GM12878 (cell line): ENCODE results near the gene UGGT2. TPM values are rescaled to one million over a fixed set of nuclear protein-coding genes. Genes with fewer than 3 reads are reported as not detected.

Experiments used
- ASH2L ChIP-seq: fragments of 300-600, 200-600 bp; sonication (generic); IDR thresholded peaks from 2 replicates; pipeline ENCODE4 v1.6.1; 2017; ENCODE audit warnings: low read depth, mild to moderate bottlenecking, borderline replicate concordance
- ATF7 ChIP-seq: fragments of 450-650 bp; IDR thresholded peaks from 2 replicates; pipeline ENCODE4 v1.6.1; 2016; ENCODE audit warnings: low read depth, mild to moderate bottlenecking
- BCL3 ChIP-seq: IDR thresholded peaks from 2 replicates; pipeline ENCODE4 v1.6.1; 2011; ENCODE audit warnings: borderline replicate concordance, low read depth, mild to moderate bottlenecking, moderate library complexity, low read length; ENCODE audit not compliant: insufficient read depth, poor library complexity, severe bottlenecking
- CREM ChIP-seq: IDR thresholded peaks from 2 replicates; pipeline ENCODE4 v1.6.1; 2014; ENCODE audit warnings: antibody characterized with exemption, low read depth
- EED ChIP-seq: sonication (generic); IDR thresholded peaks from 2 replicates; pipeline ENCODE4 v1.6.1; 2016; ENCODE audit warnings: antibody characterized with exemption, low read depth
- FOS ChIP-seq: IDR thresholded peaks from 3 replicates; pipeline ENCODE4 v1.6.1; 2011; ENCODE audit warnings: borderline replicate concordance; ENCODE audit not compliant: insufficient read length; ENCODE audit errors: extremely low read depth
- FOXK2 ChIP-seq: fragments of 450-650 bp; IDR thresholded peaks from 2 replicates; pipeline ENCODE4 v1.6.1; 2017; ENCODE audit warnings: mild to moderate bottlenecking, moderate library complexity
- GABPA ChIP-seq: IDR thresholded peaks from 2 replicates; pipeline ENCODE4 v1.6.1; 2014; ENCODE audit warnings: antibody characterized with exemption, low read depth, mild to moderate bottlenecking, inconsistent platforms
- KDM1A ChIP-seq: fragments of 200-600 bp; sonication (generic); IDR thresholded peaks from 2 replicates; pipeline ENCODE4 v1.6.1; 2016; ENCODE audit warnings: borderline replicate concordance
- MEF2A ChIP-seq: IDR thresholded peaks from 2 replicates; pipeline ENCODE4 v1.6.1; 2011; ENCODE audit warnings: low read depth, mild to moderate bottlenecking, low read length, moderate library complexity; ENCODE audit not compliant: insufficient read depth
- MYB ChIP-seq: fragments of 150-350 bp; IDR thresholded peaks from 2 replicates; pipeline ENCODE4 v1.6.1; 2014; ENCODE audit warnings: mild to moderate bottlenecking, low read depth, low read length, borderline replicate concordance
- NKRF ChIP-seq: fragments of 450-650 bp; conservative IDR thresholded peaks from 2 replicates; pipeline ENCODE4 v1.6.1; 2017; ENCODE audit warnings: mild to moderate bottlenecking, moderate library complexity
- PRDM15 ChIP-seq: fragments of 450-650 bp; formaldehyde crosslinking; IDR thresholded peaks from 2 replicates; pipeline ENCODE4 v1.4.0; 2020; ENCODE audit warnings: mild to moderate bottlenecking, moderate library complexity
- RELA ChIP-seq: fragments of 450-650 bp; IDR thresholded peaks from 2 replicates; pipeline ENCODE4 v1.8.0; 2014; ENCODE audit warnings: borderline replicate concordance; ENCODE audit not compliant: partially characterized antibody
- REST ChIP-seq: IDR thresholded peaks from 2 replicates; pipeline ENCODE4 v1.6.1; 2012; ENCODE audit warnings: mild to moderate bottlenecking, low read depth, low read length
- SMAD1 ChIP-seq: fragments of 450-650 bp; IDR thresholded peaks from 2 replicates; pipeline ENCODE4 v1.6.1; 2018; ENCODE audit warnings: mild to moderate bottlenecking, low read depth; ENCODE audit not compliant: partially characterized antibody
- SMARCA5 ChIP-seq: fragments of 450-650 bp; IDR thresholded peaks from 2 replicates; pipeline ENCODE4 v1.6.1; 2017; ENCODE audit warnings: mild to moderate bottlenecking
- SP1 ChIP-seq: IDR thresholded peaks from one replicate; pipeline ENCODE4 v1.6.1; 2011; ENCODE audit warnings: low read depth, low read length
- STAT3 ChIP-seq: IDR thresholded peaks from 2 replicates; pipeline ENCODE4 v1.6.1; 2011; ENCODE audit warnings: low read depth, low read length, improper control_type of control experiment
- SUZ12 ChIP-seq: fragments of 200-600 bp; sonication (generic); IDR thresholded peaks from one replicate; pipeline ENCODE4 v1.6.1; 2018; ENCODE audit warnings: antibody characterized with exemption, mild to moderate bottlenecking; ENCODE audit not compliant: unreplicated experiment
- TBL1XR1 ChIP-seq: IDR thresholded peaks from 2 replicates; pipeline ENCODE4 v1.6.1; 2012; ENCODE audit warnings: low read depth, low read length, improper control_type of control experiment
- TCF7 ChIP-seq: IDR thresholded peaks from 2 replicates; pipeline ENCODE4 v1.6.1; 2014; ENCODE audit warnings: antibody characterized with exemption, borderline replicate concordance
- ZNF622 ChIP-seq: fragments of 450-650 bp; IDR thresholded peaks from 2 replicates; pipeline ENCODE4 v1.6.1; 2017; ENCODE audit warnings: mild to moderate bottlenecking, inconsistent platforms
- polyA plus RNA-seq, 11 experiments: library from polyadenylated mRNA; depleted of rRNA in 4 of 11; unstranded in 6 of 11; stranded (reverse) in 5 of 11; fragments of >200 nt; fragmentation: Nextera tagmentation in 4 of 11; fragmentation: Illumina TruSeq in 1 of 11; extraction: Ambion mirVana in 4 of 11; extraction: Trizol in 1 of 11; gene quantifications; 1 replicate in 1 of 11; 2 replicates in 10 of 11; pipeline versions ENCODE4 v1.2.1 to v1.2.3, GENCODE V29; 2011 to 2016; ENCODE audit warnings: inconsistent platforms in 2 of 11, missing spikeins in 2 of 11, low read depth in 1 of 11
- total RNA-seq, 4 experiments: library from RNA; depleted of rRNA in 3 of 4; stranded (reverse); fragments of >200 nt in 3 of 4; fragmentation: Illumina TruSeq in 1 of 4; extraction: Trizol in 1 of 4; gene quantifications; 2 replicates each; pipeline versions ENCODE4 v1.2.1 to v1.2.3, GENCODE V29; 2013 to 2021

UGGT2 gene
- total and polyA plus RNA-seq, 10 of the 15 experiments (the other 5 are each of a cell fraction or from before 2014, with no cell fraction given) = 4.9 to 29.0 (median 17.3) TPM

GRCh38 chr13:96052656-96053002 lies 572 bp downstream of the UGGT2 start (continued):
- TF ChIP-seq REST (no peak), TCF7 (no peak), SMAD1 (no peak), PRDM15 (0 out of 2 replicates have a peak, but pooled peaks have one; percentile 60), CREM (peak; percentile 75), GABPA (no peak), STAT3 (no peak), BCL3 (no peak), EED (peak; percentile 9; the same call in 1 of the 2 replicates), ZNF622 (no peak), MEF2A (no peak), RELA (no peak), NKRF (no peak), FOS (no peak), TBL1XR1 (no peak), KDM1A (no peak), SUZ12 (no peak), FOXK2 (no peak), ASH2L (no peak), SMARCA5 (no peak), SP1 (no peak), MYB (no peak), ATF7 (peak; percentile 98)
